PFSK-1 (cell line): ENCODE measurements around the gene SLC8B1.

Experiments used
- FOXP2 ChIP-seq: optimal IDR thresholded peaks from 2 replicates; pipeline ENCODE3; 2011; ENCODE audit warnings: borderline replicate concordance, control low read depth, inconsistent platforms; ENCODE audit not compliant: insufficient read depth; ENCODE audit errors: extremely low read length, extremely low read depth
- POLR2AphosphoS5 ChIP-seq: IDR thresholded peaks from 2 replicates; pipeline ENCODE4 v1.6.1; 2012; ENCODE audit warnings: low read depth, mild to moderate bottlenecking, control low read depth, low read length, moderate library complexity
- REST ChIP-seq, 2 experiments: IDR thresholded peaks; 2 replicates each; pipeline versions ENCODE4 v1.6.1 to v1.8.0; 2011 to 2012; ENCODE audit warnings: low read depth in 2 of 2, low read length in 2 of 2, control low read depth in 1 of 2, inconsistent platforms in 1 of 2, mild to moderate bottlenecking in 1 of 2, moderate library complexity in 1 of 2; ENCODE audit not compliant: insufficient read depth in 1 of 2
- SIN3A ChIP-seq: IDR thresholded peaks from 2 replicates; pipeline ENCODE4 v1.6.1; 2012; ENCODE audit warnings: mild to moderate bottlenecking, low read length, moderate library complexity, borderline replicate concordance; ENCODE audit not compliant: insufficient read depth
- TAF1 ChIP-seq: IDR thresholded peaks from 2 replicates; pipeline ENCODE4 v1.6.1; 2012; ENCODE audit warnings: low read length, control low read depth, borderline replicate concordance; ENCODE audit not compliant: insufficient read depth

The SLC8B1 gene

GRCh38 chr12:113271466-113271852 lies 63.5 kb downstream of the SLC8B1 start:
- TF ChIP-seq FOXP2 = no peak
- TF ChIP-seq POLR2AphosphoS5 = no peak

GRCh38 chr12:113270709-113271009 lies 64.2 kb downstream of the SLC8B1 start:
- TF ChIP-seq REST (IDR thresholded peaks at IDR 0.05; ENCODE audit: insufficient read depth in 1 of 2, low read depth in 2 of 2, low read length in 2 of 2) = no peak
- no peak for TF ChIP-seq TAF1
- TF ChIP-seq POLR2AphosphoS5 = no peak
- TF ChIP-seq FOXP2 = no peak
- TF ChIP-seq SIN3A = no peak

GRCh38 chr12:113269257-113269943 lies 65.5 kb downstream of the SLC8B1 start:
- no peak for TF ChIP-seq SIN3A
- no peak for TF ChIP-seq TAF1
- no peak for TF ChIP-seq POLR2AphosphoS5
- TF ChIP-seq FOXP2 = no peak
- no peak for TF ChIP-seq REST (IDR thresholded peaks at IDR 0.05; ENCODE audit: insufficient read depth in 1 of 2, low read depth in 2 of 2, low read length in 2 of 2)

- TF ChIP-seq POLR2AphosphoS5 (no peak), SIN3A (no peak), FOXP2 (no peak), REST (IDR thresholded peaks at IDR 0.05; ENCODE audit: insufficient read depth in 1 of 2, low read depth in 2 of 2, low read length in 2 of 2) (no peak), TAF1 (no peak)
Observed at GRCh38 chr12:113268621-113269020, 66.3 kb downstream of the SLC8B1 start.

GRCh38 chr12:113268136-113268535 lies 66.8 kb downstream of the SLC8B1 start:
- TF ChIP-seq POLR2AphosphoS5 = no peak
- TF ChIP-seq FOXP2 = no peak
- no peak for TF ChIP-seq TAF1
- TF ChIP-seq SIN3A = no peak
- TF ChIP-seq REST (IDR thresholded peaks at IDR 0.05; ENCODE audit: insufficient read depth in 1 of 2, low read depth in 2 of 2, low read length in 2 of 2) = no peak
